Measurements from ENCODE around the gene ITGB3. TPM values are rescaled to one million over a fixed set of nuclear protein-coding genes. Genes with fewer than 3 reads are reported as not detected.

ITGB3 gene
- total RNA-seq, 1 donor: 39.8 TPM

- Histone ChIP-seq H3K4me1 (ENCODE audit: insufficient read depth, low read length) (no peaks in the 10 kb centered on the region), H3K4me3 (ENCODE audit: insufficient read depth, low read length) (no peak overlapping the region), H2AFZ (ENCODE audit: low read length) (no peak overlapping the region), H4K20me1 (ENCODE audit: insufficient read depth, low read length) (no peaks in the 10 kb centered on the region), H3K27me3 (ENCODE audit: insufficient read depth, low read length) (no peaks in the 10 kb centered on the region), H3K79me2 (ENCODE audit: insufficient read depth, low read length) (no peaks in the 10 kb centered on the region), H3K27ac (ENCODE audit: low read depth, low read length) (no peak overlapping the region), H3K9me3 (ENCODE audit: low read depth, low read length) (no peaks in the 10 kb centered on the region), H3K36me3 (ENCODE audit: insufficient read depth, low read length) (no peaks in the 10 kb centered on the region), H3K4me2 (ENCODE audit: insufficient read depth, low read length) (no peak overlapping the region)
- DNase-seq (ENCODE audit: insufficient read length, low spot score, missing footprints): no peak
- TF ChIP-seq, protein P1, sequence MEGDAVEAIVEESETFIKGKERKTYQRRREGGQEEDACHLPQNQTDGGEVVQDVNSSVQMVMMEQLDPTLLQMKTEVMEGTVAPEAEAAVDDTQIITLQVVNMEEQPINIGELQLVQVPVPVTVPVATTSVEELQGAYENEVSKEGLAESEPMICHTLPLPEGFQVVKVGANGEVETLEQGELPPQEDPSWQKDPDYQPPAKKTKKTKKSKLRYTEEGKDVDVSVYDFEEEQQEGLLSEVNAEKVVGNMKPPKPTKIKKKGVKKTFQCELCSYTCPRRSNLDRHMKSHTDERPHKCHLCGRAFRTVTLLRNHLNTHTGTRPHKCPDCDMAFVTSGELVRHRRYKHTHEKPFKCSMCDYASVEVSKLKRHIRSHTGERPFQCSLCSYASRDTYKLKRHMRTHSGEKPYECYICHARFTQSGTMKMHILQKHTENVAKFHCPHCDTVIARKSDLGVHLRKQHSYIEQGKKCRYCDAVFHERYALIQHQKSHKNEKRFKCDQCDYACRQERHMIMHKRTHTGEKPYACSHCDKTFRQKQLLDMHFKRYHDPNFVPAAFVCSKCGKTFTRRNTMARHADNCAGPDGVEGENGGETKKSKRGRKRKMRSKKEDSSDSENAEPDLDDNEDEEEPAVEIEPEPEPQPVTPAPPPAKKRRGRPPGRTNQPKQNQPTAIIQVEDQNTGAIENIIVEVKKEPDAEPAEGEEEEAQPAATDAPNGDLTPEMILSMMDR (IDR thresholded peaks at IDR 0.05; ENCODE audit: extremely low read depth, low read depth, low read length): no peak
Observed at GRCh38 chr17:47335101-47335936, 81.7 kb downstream of the ITGB3 start.

GRCh38 chr17:47338026-47338425 is 84.4 kb downstream of the ITGB3 start:
- H3K27ac ChIP-seq (ENCODE audit: low read depth, low read length): no peak overlapping the region
- no peaks in the 10 kb centered on the region for H3K4me1 ChIP-seq (ENCODE audit: insufficient read depth, low read length)
- H3K36me3 ChIP-seq (ENCODE audit: insufficient read depth, low read length): no peaks in the 10 kb centered on the region
- H3K4me2 ChIP-seq (ENCODE audit: insufficient read depth, low read length): no peak overlapping the region
- no peak overlapping the region for H2AFZ ChIP-seq (ENCODE audit: low read length)
- H3K27me3 ChIP-seq (ENCODE audit: insufficient read depth, low read length): no peaks in the 10 kb centered on the region
- H4K20me1 ChIP-seq (ENCODE audit: insufficient read depth, low read length): no peaks in the 10 kb centered on the region
- H3K4me3 ChIP-seq (ENCODE audit: insufficient read depth, low read length): no peak overlapping the region
- no peaks in the 10 kb centered on the region for H3K79me2 ChIP-seq (ENCODE audit: insufficient read depth, low read length)
- no peaks in the 10 kb centered on the region for H3K9me3 ChIP-seq (ENCODE audit: low read depth, low read length)
- no peak for DNase-seq (ENCODE audit: insufficient read length, low spot score, missing footprints)
- TF ChIP-seq, protein P1 (IDR thresholded peaks at IDR 0.05; ENCODE audit: extremely low read depth, low read depth, low read length): no peak

- no peak overlapping the region for H2AFZ ChIP-seq (ENCODE audit: low read length)
- no peak for DNase-seq (ENCODE audit: insufficient read length, low spot score, missing footprints)
- no peaks in the 10 kb centered on the region for H3K79me2 ChIP-seq (ENCODE audit: insufficient read depth, low read length)
- H4K20me1 ChIP-seq (ENCODE audit: insufficient read depth, low read length): no peaks in the 10 kb centered on the region
- TF ChIP-seq, protein P1 (IDR thresholded peaks at IDR 0.05; ENCODE audit: extremely low read depth, low read depth, low read length): no peak
- no peak overlapping the region for H3K27ac ChIP-seq (ENCODE audit: low read depth, low read length)
- H3K27me3 ChIP-seq (ENCODE audit: insufficient read depth, low read length): no peaks in the 10 kb centered on the region
- no peaks in the 10 kb centered on the region for H3K9me3 ChIP-seq (ENCODE audit: low read depth, low read length)
- H3K4me2 ChIP-seq (ENCODE audit: insufficient read depth, low read length): no peak overlapping the region
- no peak overlapping the region for H3K4me3 ChIP-seq (ENCODE audit: insufficient read depth, low read length)
- no peaks in the 10 kb centered on the region for H3K4me1 ChIP-seq (ENCODE audit: insufficient read depth, low read length)
- no peaks in the 10 kb centered on the region for H3K36me3 ChIP-seq (ENCODE audit: insufficient read depth, low read length)
Observed at GRCh38 chr17:47352848-47353247, 99.2 kb downstream of the ITGB3 start.

DNA sequence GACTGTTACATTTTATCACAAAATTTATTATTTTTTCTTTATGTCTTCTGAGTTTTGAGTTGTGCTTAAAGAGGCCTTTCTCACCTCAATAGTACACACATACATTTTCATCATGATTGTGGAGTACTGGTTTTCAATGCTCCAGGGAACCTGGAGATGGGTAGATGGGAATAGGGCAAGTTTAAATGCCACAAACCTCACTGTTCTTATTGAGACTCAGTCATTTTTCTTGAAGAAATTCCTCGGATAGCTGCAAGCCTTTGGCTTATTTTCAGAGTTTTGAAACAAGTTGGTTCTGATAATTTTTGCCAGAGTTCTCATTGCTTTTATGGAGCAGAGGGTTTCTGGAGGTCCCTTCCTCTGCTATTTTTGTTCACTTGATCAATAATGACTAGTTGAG is 105.0 kb downstream of the ITGB3 start:
- Histone ChIP-seq H3K36me3 (ENCODE audit: insufficient read depth, low read length) (no peaks in the 10 kb centered on the region), H3K79me2 (ENCODE audit: insufficient read depth, low read length) (no peaks in the 10 kb centered on the region), H4K20me1 (ENCODE audit: insufficient read depth, low read length) (no peaks in the 10 kb centered on the region), H3K4me1 (ENCODE audit: insufficient read depth, low read length) (no peaks in the 10 kb centered on the region), H3K4me2 (ENCODE audit: insufficient read depth, low read length) (no peak overlapping the region), H3K4me3 (ENCODE audit: insufficient read depth, low read length) (no peak overlapping the region), H2AFZ (ENCODE audit: low read length) (no peak overlapping the region), H3K27me3 (ENCODE audit: insufficient read depth, low read length) (no peaks in the 10 kb centered on the region), H3K9me3 (ENCODE audit: low read depth, low read length) (no peaks in the 10 kb centered on the region), H3K27ac (ENCODE audit: low read depth, low read length) (no peak overlapping the region)
- DNase-seq (ENCODE audit: insufficient read length, low spot score, missing footprints): no peak
- TF ChIP-seq, protein P1 (IDR thresholded peaks at IDR 0.05; ENCODE audit: extremely low read depth, low read depth, low read length): no peak

Small RNA genes lying within 50 kb of the gene (small RNA-seq; reads per million reads assigned to genes)
- not detected for gene RNU7-186P

Other genes with a start within 250 kb of the ITGB3 start
- gene CDC27, start 64.5 kb upstream of the ITGB3 start, total RNA-seq: 80.3 and 96.1 TPM in 2 replicates
- 0.72 TPM in 1 of 2 replicates, not detected in the other for gene MYL4, start 44.5 kb upstream of the ITGB3 start, total RNA-seq
- gene EFCAB13, start 70.1 kb downstream of the ITGB3 start, total RNA-seq: 5.3 and 6.9 TPM in 2 replicates